ENCODE data around the gene MCL1. TPM values are rescaled to one million over a fixed set of nuclear protein-coding genes. Genes with fewer than 3 reads are reported as not detected.
A peak's percentile ranks its signal among the peaks of the same experiment; 100 is the strongest.

MCL1 gene
- polyA plus RNA-seq, 1 donor (not counting 4 experiments of a cell fraction or from before 2014, with no cell fraction given): 237 TPM

GRCh38 chr1:150576367-150576711 lies 3.1 kb downstream of the MCL1 start:
- Histone ChIP-seq H3K79me2 (ENCODE audit: control insufficient read depth, insufficient read depth, low read length) (peaks cover 67% of the 10 kb centered on the region), H3K27me3 (ENCODE audit: control insufficient read depth, extremely low read depth, insufficient read depth, low read length) (no peaks in the 10 kb centered on the region), H3K4me1 (ENCODE audit: control insufficient read depth, extremely low read depth, insufficient read depth, low read length) (peaks cover 39% of the 10 kb centered on the region), H4K20me1 (ENCODE audit: control insufficient read depth, extremely low read depth, insufficient read depth, low read length) (peaks cover 56% of the 10 kb centered on the region), H3K4me3 (ENCODE audit: control insufficient read depth in 2 of 3, extremely low read depth in 1 of 3, insufficient read depth in 2 of 3, low read depth in 1 of 3, low read length in 3 of 3) (peak overlapping the region; percentile 90 to 98 (median 97)), H3K27ac (ENCODE audit: control insufficient read depth, insufficient read depth, low read length) (peak overlapping the region; percentile 98), H3K36me3 (ENCODE audit: control insufficient read depth in 2 of 2, extremely low read depth in 1 of 2, insufficient read depth in 2 of 2, low read length in 2 of 2) (peaks cover 24 to 59% of the 10 kb centered on the region in 2 experiments), H3K9me1 (ENCODE audit: control insufficient read depth, extremely low read depth, insufficient read depth, low read length) (no peaks in the 10 kb centered on the region), H3K4me2 (ENCODE audit: control insufficient read depth, extremely low read depth, insufficient read depth, low read depth, low read length) (peak overlapping the region; percentile 99), H2AFZ (ENCODE audit: control insufficient read depth, low read length) (no peak overlapping the region), H3K9me3 (ENCODE audit: control insufficient read depth, low read depth, low read length) (no peaks in the 10 kb centered on the region), H3K9ac (ENCODE audit: control insufficient read depth, extremely low read depth, insufficient read depth, low read length) (peak overlapping the region; percentile 99)
- no peak for TF ChIP-seq EZH2 (IDR thresholded peaks at IDR 0.05; ENCODE audit: low read length)
- TF ChIP-seq, protein P1, sequence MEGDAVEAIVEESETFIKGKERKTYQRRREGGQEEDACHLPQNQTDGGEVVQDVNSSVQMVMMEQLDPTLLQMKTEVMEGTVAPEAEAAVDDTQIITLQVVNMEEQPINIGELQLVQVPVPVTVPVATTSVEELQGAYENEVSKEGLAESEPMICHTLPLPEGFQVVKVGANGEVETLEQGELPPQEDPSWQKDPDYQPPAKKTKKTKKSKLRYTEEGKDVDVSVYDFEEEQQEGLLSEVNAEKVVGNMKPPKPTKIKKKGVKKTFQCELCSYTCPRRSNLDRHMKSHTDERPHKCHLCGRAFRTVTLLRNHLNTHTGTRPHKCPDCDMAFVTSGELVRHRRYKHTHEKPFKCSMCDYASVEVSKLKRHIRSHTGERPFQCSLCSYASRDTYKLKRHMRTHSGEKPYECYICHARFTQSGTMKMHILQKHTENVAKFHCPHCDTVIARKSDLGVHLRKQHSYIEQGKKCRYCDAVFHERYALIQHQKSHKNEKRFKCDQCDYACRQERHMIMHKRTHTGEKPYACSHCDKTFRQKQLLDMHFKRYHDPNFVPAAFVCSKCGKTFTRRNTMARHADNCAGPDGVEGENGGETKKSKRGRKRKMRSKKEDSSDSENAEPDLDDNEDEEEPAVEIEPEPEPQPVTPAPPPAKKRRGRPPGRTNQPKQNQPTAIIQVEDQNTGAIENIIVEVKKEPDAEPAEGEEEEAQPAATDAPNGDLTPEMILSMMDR (optimal IDR thresholded peaks at IDR 0.05 in 1 of 3, IDR thresholded peaks at IDR 0.05 in 1 of 3, conservative IDR thresholded peaks at IDR 0.05 in 1 of 3; ENCODE audit: extremely low read depth in 1 of 3, insufficient read depth in 2 of 3, low read length in 3 of 3): no peak
- DNase-seq (ENCODE audit: low read depth, low spot score): no peak
- dilution Hi-C loops (cut with MboI; ENCODE audit: extremely low pct_ligation_motif_present, low sequenced_read_pairs): no loop called here
- no peak for FAIRE-seq

GRCh38 chr1:150575518-150576366 lies 3.7 kb downstream of the MCL1 start:
- peak overlapping the region; percentile 98 for H3K27ac ChIP-seq (ENCODE audit: control insufficient read depth, insufficient read depth, low read length)
- no peaks in the 10 kb centered on the region for H3K27me3 ChIP-seq (ENCODE audit: control insufficient read depth, extremely low read depth, insufficient read depth, low read length)
- peak overlapping the region; percentile 90 to 98 (median 97) for H3K4me3 ChIP-seq (ENCODE audit: control insufficient read depth in 2 of 3, extremely low read depth in 1 of 3, insufficient read depth in 2 of 3, low read depth in 1 of 3, low read length in 3 of 3)
- no peak overlapping the region for H2AFZ ChIP-seq (ENCODE audit: control insufficient read depth, low read length)
- DNase-seq (ENCODE audit: low read depth, low spot score): no peak
- dilution Hi-C loops (cut with MboI; ENCODE audit: extremely low pct_ligation_motif_present, low sequenced_read_pairs): no loop called here
- H3K79me2 ChIP-seq (ENCODE audit: control insufficient read depth, insufficient read depth, low read length): peaks cover 67% of the 10 kb centered on the region
- no peak for TF ChIP-seq EZH2 (IDR thresholded peaks at IDR 0.05; ENCODE audit: low read length)
- TF ChIP-seq, protein P1 (optimal IDR thresholded peaks at IDR 0.05 in 1 of 3, IDR thresholded peaks at IDR 0.05 in 1 of 3, conservative IDR thresholded peaks at IDR 0.05 in 1 of 3; ENCODE audit: extremely low read depth in 1 of 3, insufficient read depth in 2 of 3, low read length in 3 of 3): no peak
- peaks cover 44% of the 10 kb centered on the region for H3K4me1 ChIP-seq (ENCODE audit: control insufficient read depth, extremely low read depth, insufficient read depth, low read length)
- H3K9me3 ChIP-seq (ENCODE audit: control insufficient read depth, low read depth, low read length): no peaks in the 10 kb centered on the region
- H3K9me1 ChIP-seq (ENCODE audit: control insufficient read depth, extremely low read depth, insufficient read depth, low read length): no peaks in the 10 kb centered on the region
- FAIRE-seq: no peak
- peak overlapping the region; percentile 99 for H3K4me2 ChIP-seq (ENCODE audit: control insufficient read depth, extremely low read depth, insufficient read depth, low read depth, low read length)
- H3K9ac ChIP-seq (ENCODE audit: control insufficient read depth, extremely low read depth, insufficient read depth, low read length): peak overlapping the region; percentile 99
- peaks cover 59% of the 10 kb centered on the region for H4K20me1 ChIP-seq (ENCODE audit: control insufficient read depth, extremely low read depth, insufficient read depth, low read length)
- peaks cover 24 to 59% of the 10 kb centered on the region in 2 experiments for H3K36me3 ChIP-seq (ENCODE audit: control insufficient read depth in 2 of 2, extremely low read depth in 1 of 2, insufficient read depth in 2 of 2, low read length in 2 of 2)
